Measurements from ENCODE around the gene C8G.
A peak's percentile ranks its signal among the peaks of the same experiment; 100 is the strongest.

The C8G gene

GRCh38 chr9:136955202-136955942 lies 10.3 kb downstream of the C8G start:
- DNase-seq: no peak

- DNase-seq: no peak
Measured at GRCh38 chr9:136955943-136956335, 10.9 kb downstream of the C8G start.

GRCh38 chr9:136956604-136957003 lies 11.6 kb downstream of the C8G start:
- no peak for DNase-seq

DNA sequence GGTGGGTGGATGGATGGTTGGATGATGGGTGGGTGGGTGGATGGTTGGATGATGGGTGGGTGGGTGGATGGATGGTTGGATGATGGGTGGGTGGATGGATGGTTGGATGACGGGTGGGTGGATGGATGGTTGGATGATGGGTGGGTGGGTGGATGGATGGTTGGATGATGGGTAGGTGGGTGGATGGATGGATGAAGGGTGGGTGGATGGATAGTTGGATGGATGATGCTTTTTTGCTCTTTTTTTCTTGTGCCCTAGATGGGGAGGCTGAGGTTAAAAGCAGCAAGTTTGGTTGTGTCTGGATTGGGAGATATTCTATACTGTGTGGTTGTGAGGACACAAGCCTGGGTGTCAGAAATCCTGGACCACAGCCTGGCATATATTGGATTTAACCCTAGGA lies 12.4 kb downstream of the C8G start:
- DNase-seq: no peak

DNA sequence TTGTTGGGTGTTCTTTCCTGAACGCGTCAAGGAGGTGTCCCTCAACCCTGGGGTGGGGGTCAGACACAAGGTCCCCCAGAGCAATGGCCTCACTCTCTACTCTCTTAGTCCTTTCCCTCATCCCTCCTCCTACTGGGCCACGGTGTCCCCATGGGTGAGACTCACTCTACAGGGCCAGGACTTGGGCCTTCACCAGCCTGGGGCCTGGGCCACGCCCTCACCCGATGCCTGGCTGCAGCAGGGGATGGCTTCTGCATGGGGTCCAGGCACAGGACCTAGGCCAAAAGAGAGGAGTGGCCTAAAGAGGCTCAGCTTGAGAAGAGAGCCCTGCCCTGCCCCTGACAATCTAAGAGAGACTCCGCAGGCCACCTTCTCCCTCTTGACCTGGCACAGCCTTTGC lies 12.9 kb downstream of the C8G start:
- no peak for DNase-seq

- no peak for DNase-seq
Measured at GRCh38 chr9:136958473-136958872, 13.4 kb downstream of the C8G start.

DNA sequence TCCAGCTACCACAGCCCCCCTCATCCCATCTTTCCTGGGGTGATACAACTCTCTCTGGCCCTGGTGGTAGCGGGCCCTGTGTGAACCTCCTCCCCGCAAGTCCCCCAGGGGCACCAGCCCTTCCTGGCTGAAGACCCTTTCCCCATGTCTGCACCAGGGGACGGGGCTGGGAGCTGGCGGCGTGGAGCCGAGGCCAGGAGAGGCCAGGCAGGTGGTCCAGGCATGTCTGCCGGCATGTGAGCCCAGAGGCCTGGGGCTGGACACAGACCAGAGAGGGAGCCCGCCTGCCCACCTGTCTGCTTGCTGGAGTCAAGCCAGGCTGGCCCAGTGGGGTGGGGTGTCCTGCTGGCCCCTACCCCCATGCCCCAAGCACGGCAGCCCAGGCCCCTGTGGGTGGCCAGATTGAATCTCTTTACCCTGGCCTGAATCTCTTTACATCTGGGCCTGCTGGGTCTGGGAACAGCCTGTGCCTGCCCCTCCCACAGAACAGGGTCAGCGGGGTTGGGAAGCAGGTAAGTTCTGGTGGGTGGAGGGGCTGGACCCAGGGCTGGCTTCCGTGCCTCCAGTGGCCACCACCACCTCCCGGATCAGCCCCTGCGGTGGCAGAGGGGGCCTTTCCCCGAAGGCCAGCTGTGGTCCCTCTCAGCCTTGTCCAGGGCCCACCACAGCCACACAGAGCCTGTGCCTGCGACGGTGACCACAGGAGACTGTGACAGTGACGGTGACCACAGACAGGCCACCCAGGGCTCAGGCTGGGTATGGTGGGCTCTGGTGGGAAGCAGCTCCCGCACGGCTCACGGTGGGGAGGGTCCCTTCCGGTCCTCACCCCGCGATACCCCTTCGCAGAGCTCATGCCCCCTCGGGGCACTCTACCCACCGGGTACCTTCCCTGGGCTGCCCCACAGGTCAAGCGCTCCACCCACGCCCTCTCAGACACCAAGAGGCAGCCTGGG lies 14.1 kb downstream of the C8G start:
- DNase-seq: no peak

DNA sequence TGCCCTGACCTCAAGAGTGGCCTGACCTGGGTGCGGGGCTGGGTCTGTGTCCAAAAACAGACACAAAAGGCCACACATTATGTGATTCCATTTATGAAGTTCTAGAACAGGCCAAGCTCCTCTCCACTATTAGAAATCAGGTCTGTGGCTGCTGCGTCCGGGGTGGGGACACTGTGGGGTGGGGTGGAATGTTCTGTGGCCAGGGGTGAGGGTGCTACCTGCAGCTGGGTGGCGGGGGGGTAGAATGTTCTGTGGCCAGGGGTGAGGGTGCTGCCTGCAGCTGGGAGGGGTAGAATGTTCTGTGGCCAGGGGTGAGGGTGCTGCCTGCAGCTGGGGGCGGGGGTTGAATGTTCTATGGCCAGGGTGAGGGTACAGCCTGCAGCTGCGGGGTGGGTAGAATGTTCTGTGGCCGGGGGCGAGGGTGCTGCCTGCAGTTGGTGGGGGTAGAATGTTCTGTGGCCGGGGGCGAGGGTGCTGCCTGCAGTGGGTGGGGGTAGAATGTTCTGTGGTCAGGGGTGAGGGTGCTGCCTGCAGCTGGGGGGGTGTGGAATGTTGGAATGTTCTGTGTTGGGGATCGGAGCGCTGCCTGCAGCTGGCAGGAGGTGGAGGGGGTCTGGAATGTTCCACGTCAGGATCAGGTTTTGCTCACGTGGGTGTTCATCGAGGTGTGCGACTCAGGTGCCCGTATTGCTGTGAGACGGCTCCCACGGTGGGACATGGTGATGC lies 15.3 kb downstream of the C8G start:
- no peak for DNase-seq

DNA sequence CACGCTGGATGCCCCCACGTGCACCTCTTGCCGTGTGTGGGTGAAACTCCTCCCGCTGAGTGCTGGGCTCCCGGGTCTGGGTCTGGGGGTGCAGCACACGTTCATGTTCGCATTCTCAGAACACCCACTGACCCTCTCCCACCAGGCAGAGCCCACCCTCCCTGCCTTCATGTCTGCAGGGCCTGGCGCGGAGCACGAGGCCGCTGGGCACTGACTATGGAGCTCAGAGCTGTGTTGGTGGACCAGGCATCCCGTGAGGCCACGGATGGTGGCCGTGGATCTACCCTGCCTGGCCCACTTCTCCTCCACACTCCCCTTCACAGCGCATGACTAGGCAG lies 15.9 kb downstream of the C8G start:
- no peak for DNase-seq

DNA sequence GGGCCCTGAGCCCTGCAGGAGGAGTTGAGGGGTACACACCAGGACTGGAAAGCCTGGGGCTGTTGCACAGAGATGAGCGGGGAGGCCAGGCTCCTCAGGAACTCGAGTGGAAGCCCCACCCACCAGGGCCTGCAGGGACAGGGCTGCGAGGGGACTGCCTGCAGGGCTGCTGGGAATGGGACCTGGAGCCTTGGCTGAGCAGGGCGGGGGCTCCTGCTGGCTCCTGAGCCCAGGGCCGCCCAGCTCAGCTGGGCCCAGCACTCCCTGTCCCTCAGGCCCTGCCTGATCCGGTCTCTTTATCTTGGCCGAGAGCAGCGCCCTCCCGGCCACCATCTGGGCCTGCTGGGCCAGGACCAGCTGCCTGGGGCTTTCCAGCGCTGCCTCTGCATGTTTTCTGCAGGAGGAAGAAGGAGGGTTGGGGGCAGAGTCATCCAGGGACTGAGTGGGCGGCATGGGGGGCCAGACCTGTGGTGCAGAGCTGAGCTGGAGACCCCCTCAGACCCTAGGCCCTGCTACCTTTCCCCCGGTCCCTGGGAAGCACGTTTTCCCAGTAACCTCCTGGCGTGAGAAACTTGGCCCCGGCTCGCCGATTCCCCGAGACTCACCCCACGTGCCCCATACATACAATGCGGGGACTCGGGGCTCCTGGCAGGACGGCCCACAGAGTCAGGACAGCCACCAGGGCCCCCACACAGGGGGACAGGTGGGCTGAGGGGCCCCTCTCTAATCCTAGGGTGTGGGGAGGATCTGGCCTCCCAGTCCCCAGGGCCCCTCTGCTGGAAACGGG lies 16.4 kb downstream of the C8G start:
- DNase-seq: no peak

DNA sequence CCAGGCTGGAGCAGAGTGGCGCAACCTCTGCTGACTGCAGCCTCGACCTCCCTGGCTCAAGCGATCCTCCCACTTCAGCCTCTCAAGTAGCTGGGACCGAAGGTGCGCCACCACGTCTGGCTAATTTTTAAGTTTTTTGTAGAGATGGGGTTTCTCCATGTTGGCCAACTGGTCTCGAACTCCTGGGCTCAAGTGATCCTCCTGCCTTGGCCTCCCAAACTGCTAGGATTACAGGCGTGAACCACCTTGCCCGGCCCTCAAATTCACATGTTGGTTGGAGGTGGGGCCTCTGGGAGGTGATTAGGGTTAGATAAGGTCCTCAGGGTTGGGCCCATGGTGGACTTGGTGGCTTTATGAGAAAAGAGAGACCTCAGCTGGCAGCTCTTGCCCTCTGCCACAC lies 17.1 kb downstream of the C8G start:
- no peak for DNase-seq

- DNase-seq: no peak
Measured at GRCh38 chr9:136962701-136963248, 17.7 kb downstream of the C8G start.

GRCh38 chr9:136963341-136963740 lies 18.3 kb downstream of the C8G start:
- no peak for DNase-seq

DNA sequence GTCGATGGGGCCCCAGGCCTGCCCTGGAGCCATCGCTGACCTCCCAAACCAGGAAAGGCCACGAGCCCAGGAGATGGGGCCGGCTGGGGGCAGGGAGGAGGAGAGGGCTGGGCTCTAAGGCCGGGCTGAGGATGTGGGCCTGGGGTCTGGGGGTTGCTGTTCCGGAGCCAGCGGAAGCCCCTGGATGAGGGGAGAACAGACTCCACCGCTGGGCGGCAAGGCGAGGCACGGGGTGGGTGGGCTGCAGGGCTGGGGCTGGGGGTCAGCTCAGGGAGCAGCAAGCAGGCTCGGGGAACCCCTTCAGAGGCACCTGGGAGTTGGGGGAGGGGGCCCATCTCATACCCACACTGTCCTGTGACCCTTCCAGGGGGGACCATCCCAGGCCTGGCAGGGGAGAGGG lies 18.7 kb downstream of the C8G start:
- no peak for DNase-seq

DNA sequence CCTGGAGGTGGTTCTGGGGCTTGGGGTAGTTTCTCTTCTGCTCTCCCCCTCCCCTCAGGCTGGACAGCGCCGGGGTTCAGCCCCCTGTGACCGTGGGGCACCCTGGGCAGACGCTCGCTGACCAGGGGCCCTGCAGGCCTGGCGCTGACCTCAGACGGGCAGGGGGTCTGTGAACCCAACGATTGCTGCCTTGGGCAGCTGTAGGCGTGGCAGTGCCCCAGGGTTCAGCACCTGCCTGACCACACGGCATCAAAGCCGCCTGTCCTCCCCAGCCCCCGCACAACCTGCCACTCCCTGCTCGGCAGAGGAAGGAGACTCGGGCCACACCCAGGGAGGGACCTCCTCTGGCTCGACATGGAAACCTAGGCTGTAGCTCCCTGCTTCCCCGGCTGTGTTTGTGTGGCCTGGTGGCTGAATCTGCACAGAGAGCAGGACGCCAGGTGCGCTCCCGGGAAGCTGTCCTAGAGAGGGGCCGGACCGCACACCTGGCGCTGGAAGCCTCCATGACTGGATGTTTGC lies 19.2 kb downstream of the C8G start:
- DNase-seq: peak; percentile 86

- DNase-seq: no peak
Measured at GRCh38 chr9:136964833-136965422, 19.9 kb downstream of the C8G start.

- DNase-seq: no peak
Measured at GRCh38 chr9:136965771-136966484, 20.9 kb downstream of the C8G start.

- no peak for DNase-seq
Measured at GRCh38 chr9:136968333-136969127, 23.5 kb downstream of the C8G start.

DNA sequence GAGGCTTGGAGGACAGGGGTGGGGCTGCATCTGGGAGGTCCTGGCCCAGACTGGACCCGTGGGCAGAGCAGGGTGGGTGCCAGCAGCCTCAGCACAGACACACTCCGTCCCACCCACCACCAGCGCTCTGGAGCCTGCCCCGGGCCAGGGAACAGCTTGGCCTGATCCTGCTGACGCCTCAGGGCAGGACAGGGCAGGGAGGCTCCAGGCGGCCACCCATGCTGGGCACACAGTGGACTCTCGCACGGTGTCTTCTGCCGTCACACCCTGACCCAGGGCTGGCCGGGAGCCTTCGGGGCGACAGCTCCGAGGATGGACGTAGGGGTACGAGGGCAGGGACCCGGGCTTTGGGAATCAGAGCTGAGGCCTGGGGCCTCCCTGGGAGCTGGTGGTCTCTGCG lies 24.1 kb downstream of the C8G start:
- DNase-seq: no peak

DNA sequence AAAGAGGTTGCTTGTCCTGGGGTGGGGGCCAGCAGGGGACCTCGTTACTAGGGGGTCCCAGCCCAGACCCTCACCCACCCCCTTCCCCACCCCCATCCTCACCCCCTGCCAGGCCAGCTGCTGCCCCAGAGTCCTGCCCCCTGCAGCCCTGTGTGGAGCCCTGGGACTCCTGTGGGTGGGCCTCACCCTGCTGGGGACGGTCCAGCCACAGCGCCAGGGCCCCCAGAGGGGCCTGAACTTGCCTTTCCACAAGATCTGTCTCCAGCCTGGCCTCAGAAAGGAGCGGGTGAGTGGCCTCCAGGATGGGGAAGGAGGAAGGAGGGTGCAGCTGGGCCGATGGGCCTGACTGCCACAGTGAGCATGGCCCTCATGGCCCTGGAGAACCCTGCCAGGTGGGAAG lies 24.7 kb downstream of the C8G start:
- no peak for DNase-seq

All from NCI-H146 (cell line).